ENCODE data around the gene SC5D.

GRCh38 chr11:121328176-121328966 lies 35.8 kb downstream of the SC5D start:
- no peak for TF ChIP-seq CTCF (conservative IDR thresholded peaks at IDR 0.05; ENCODE audit: low read depth, low read length)
- TF ChIP-seq RFX5 (IDR thresholded peaks at IDR 0.05; ENCODE audit: low read depth, low read length), result no peak
- TF ChIP-seq POLR2A (IDR thresholded peaks at IDR 0.05; ENCODE audit: low read depth, low read length), result no peak
- TF ChIP-seq USF2 (IDR thresholded peaks at IDR 0.05; ENCODE audit: low read depth, low read length), result no peak
- TF ChIP-seq RAD21 (IDR thresholded peaks at IDR 0.05; ENCODE audit: low read length), result no peak
